Loucy (cell line): Measurements from ENCODE around the gene ANKRD65.
"Not testable (repeated sequence)": the region's sequence is repeated elsewhere in the genome, so short reads cannot be mapped to it uniquely, and the experiment has no call there.

ENCODE experiments used
- H2AFZ ChIP-seq: fragments of 200-600 bp; sonication (generic); 2 replicates; pipeline ENCODE4 v1.6.0; 2016; ENCODE audit warnings: antibody characterized with exemption, mild to moderate bottlenecking, low read length, moderate library complexity
- H3F3A ChIP-seq: fragments of 200-600 bp; 2 replicates; pipeline ENCODE4 v1.6.0; 2016; ENCODE audit warnings: antibody characterized with exemption, low read depth, mild to moderate bottlenecking
- H3K27me3 ChIP-seq: fragments of 200-600 bp; sonication (generic); 2 replicates; pipeline ENCODE4 v1.6.1; 2014; ENCODE audit warnings: low read length, mild to moderate bottlenecking; ENCODE audit not compliant: insufficient read depth, poor library complexity, severe bottlenecking
- H3K36me3 ChIP-seq: fragments of 200-600 bp; sonication (generic); 2 replicates; pipeline ENCODE4 v1.6.1; 2016; ENCODE audit warnings: low read length; ENCODE audit not compliant: insufficient read depth
- H3K4me1 ChIP-seq: fragments of 200-600 bp; sonication (generic); 2 replicates; pipeline ENCODE4 v1.5.1; 2014; ENCODE audit warnings: low read length, mild to moderate bottlenecking; ENCODE audit not compliant: insufficient read depth, poor library complexity, severe bottlenecking
- H3K4me2 ChIP-seq: fragments of 200-600 bp; sonication (generic); 2 replicates; pipeline ENCODE4 v1.6.0; 2014; ENCODE audit warnings: antibody characterized with exemption, low read length, low read depth, mild to moderate bottlenecking; ENCODE audit not compliant: poor library complexity, severe bottlenecking
- H3K4me3 ChIP-seq: fragments of 200-600 bp; sonication (generic); 2 replicates; pipeline ENCODE4 v1.5.1; 2014; ENCODE audit warnings: low read length, mild to moderate bottlenecking, mixed read lengths; ENCODE audit not compliant: poor library complexity, severe bottlenecking
- H3K79me2 ChIP-seq: fragments of 200-600 bp; sonication (generic); 2 replicates; pipeline ENCODE4 v1.6.1; 2014; ENCODE audit warnings: low read length; ENCODE audit not compliant: insufficient read depth
- H3K9ac ChIP-seq: fragments of 200-600 bp; sonication (generic); 2 replicates; pipeline ENCODE4 v1.6.0; 2014; ENCODE audit warnings: mild to moderate bottlenecking, low read depth, low read length, moderate library complexity; ENCODE audit not compliant: poor library complexity, severe bottlenecking
- H3K9me2 ChIP-seq: fragments of 200-600 bp; sonication (generic); replicated peaks from 2 replicates; pipeline ENCODE4 v1.6.1; 2016; ENCODE audit warnings: low read depth, low read length, mixed read lengths
- H3K9me3 ChIP-seq: fragments of 200-600 bp; sonication (generic); 2 replicates; pipeline ENCODE4 v1.6.1; 2014; ENCODE audit warnings: mild to moderate bottlenecking, antibody characterized with exemption, low read length, low read depth; ENCODE audit not compliant: insufficient read depth
- H4K20me1 ChIP-seq: fragments of 200-600 bp; sonication (generic); 2 replicates; pipeline ENCODE4 v1.6.0; 2014; ENCODE audit warnings: antibody characterized with exemption, low read length, mild to moderate bottlenecking; ENCODE audit not compliant: insufficient read depth, poor library complexity, severe bottlenecking
- CTCF ChIP-seq: fragments of 200-600 bp; sonication (generic); conservative IDR thresholded peaks from 2 replicates; pipeline ENCODE4 v1.5.1; 2014; ENCODE audit warnings: mild to moderate bottlenecking, antibody characterized with exemption, low read length
- EZH2phosphoT487 ChIP-seq: fragments of 200-600 bp; IDR thresholded peaks from 2 replicates; pipeline ENCODE4 v1.6.1; 2018; ENCODE audit warnings: antibody characterized with exemption, mild to moderate bottlenecking, moderate library complexity, borderline replicate concordance

Gene ANKRD65

GRCh38 chr1:1421147-1421906 lies at the start of gene ANKRD65:
Gene ANKRD65 (minus strand): TSS chr1:1421276. CDS start chr1:1421005, 271 bp downstream.
- TF ChIP-seq EZH2phosphoT487 (no peak), CTCF (no peak)
- Histone ChIP-seq H3F3A (no peaks in the 10 kb centered on the region), H3K9me2 (no peaks in the 10 kb centered on the region), H3K27me3 (no peaks in the 10 kb centered on the region), H3K9ac (peak within 1 kb of the TSS; percentile 52), H3K4me1 (peaks cover 11% of the 10 kb centered on the region), H3K36me3 (no peaks in the 10 kb centered on the region), H3K4me3 (no peak within 1 kb of the TSS), H3K9me3 (no peaks in the 10 kb centered on the region), H3K4me2 (no peak within 1 kb of the TSS), H4K20me1 (no peaks in the 10 kb centered on the region), H2AFZ (no peak within 1 kb of the TSS), H3K79me2 (no peaks in the 10 kb centered on the region)

GRCh38 chr1:1468196-1468985 lies 47.3 kb upstream of the ANKRD65 start:
- not testable (repeated sequence) for H4K20me1 ChIP-seq, H2AFZ ChIP-seq, H3F3A ChIP-seq, H3K4me3 ChIP-seq, H3K9me3 ChIP-seq, H3K4me2 ChIP-seq, H3K9ac ChIP-seq, H3K27me3 ChIP-seq, H3K4me1 ChIP-seq, H3K9me2 ChIP-seq, H3K36me3 ChIP-seq
- H3K79me2 ChIP-seq, result peaks cover 11% of the 10 kb centered on the region

- H3K4me1 ChIP-seq, result no peaks in the 10 kb centered on the region
- no peaks in the 10 kb centered on the region for H4K20me1 ChIP-seq
- H3K27me3 ChIP-seq, result no peaks in the 10 kb centered on the region
- H3K4me3 ChIP-seq, result no peak overlapping the region
- TF ChIP-seq EZH2phosphoT487 (no peak), CTCF (no peak)
- H3K9me3 ChIP-seq, result no peaks in the 10 kb centered on the region
- H3K36me3 ChIP-seq, result no peaks in the 10 kb centered on the region
- H3K9me2 ChIP-seq, result no peaks in the 10 kb centered on the region
- no peaks in the 10 kb centered on the region for H3F3A ChIP-seq
- no peaks in the 10 kb centered on the region for H3K79me2 ChIP-seq
- no peak overlapping the region for H3K9ac ChIP-seq
- H3K4me2 ChIP-seq, result no peak overlapping the region
- no peak overlapping the region for H2AFZ ChIP-seq
Measured at GRCh38 chr1:1463312-1463711, 42.2 kb upstream of the ANKRD65 start.
